Transverse colon (tissue), 4 donors: ENCODE results near the gene SPEM2. TPM values are rescaled to one million over a fixed set of nuclear protein-coding genes. Genes with fewer than 3 reads are reported as not detected.

ENCODE experiments used
- DNase-seq: peaks from one replicate; pipeline ENCODE4 v3.0.0-alpha.2; 2019
- H3K27ac ChIP-seq, 4 donors: fragments of 200-600 bp; sonication (generic); 2 replicates each; pipeline ENCODE4 v1.5.1; 2016 to 2018; ENCODE audit warnings: inconsistent platforms in 4 of 4
- H3K27me3 ChIP-seq: fragments of 200-600 bp; sonication (generic); 2 replicates; pipeline ENCODE4 v1.5.1; 2017; ENCODE audit warnings: inconsistent platforms
- H3K36me3 ChIP-seq, 4 donors: fragments of 200-600 bp; sonication (generic); 2 replicates each; pipeline ENCODE4 v1.5.1; 2017 to 2019; ENCODE audit warnings: inconsistent platforms in 4 of 4
- H3K4me1 ChIP-seq, 4 donors: fragments of 200-600 bp; sonication (generic); 2 replicates each; pipeline ENCODE4 v1.5.1; 2017 to 2020; ENCODE audit warnings: inconsistent platforms in 4 of 4
- H3K4me3 ChIP-seq, 4 donors: fragments of 200-600 bp; sonication (generic); 1 replicate in 1 of 4; 2 replicates in 3 of 4; pipeline versions ENCODE4 v1.5.1 to v1.6.1; 2017 to 2019; ENCODE audit warnings: inconsistent platforms in 4 of 4
- H3K9me3 ChIP-seq, 2 donors: fragments of 200-600 bp; sonication (generic); 2 replicates each; pipeline ENCODE4 v1.5.1; 2017 to 2019; ENCODE audit warnings: inconsistent platforms in 2 of 2
- EP300 ChIP-seq: sonication (generic); formaldehyde crosslinking; IDR thresholded peaks from one replicate; pipeline ENCODE4 v1.6.1; 2017; ENCODE audit warnings: antibody characterized with exemption, low read depth
- POLR2A ChIP-seq: fragments of 450-650 bp; IDR thresholded peaks from one replicate; pipeline ENCODE4 v1.6.1; 2016; ENCODE audit warnings: antibody characterized with exemption, mild to moderate bottlenecking, moderate library complexity
- POLR2AphosphoS5 ChIP-seq, 3 donors: sonication (generic); formaldehyde crosslinking; IDR thresholded peaks; one replicate each; pipeline ENCODE4 v1.6.1; 2016; ENCODE audit warnings: antibody characterized with exemption in 3 of 3
- WGBS, 2 donors: methylation state at CpG; one replicate each; pipeline ENCODE4 v1.1.5; 2018; ENCODE audit warnings: low coverage in 1 of 2; 5-methylcytosine and 5-hydroxymethylcytosine counted together
- in situ Hi-C, 4 donors: fragments of 200-750 bp; cut with MboI; loops; one replicate each; pipeline versions ENCODE4 v1.15.0 to v1.15.1; 2017; ENCODE audit warnings: low sequenced_read_pairs in 3 of 4, low pct_ligation_motif_present in 1 of 4, low pct_unique_long_range_greater_than_20kb in 1 of 4
- intact Hi-C: fragments of 100-400 bp; cut with DNase I; formaldehyde crosslinking; loops from one replicate; pipeline ENCODE4 v1.15.1; 2023; ENCODE audit warnings: low total_unique reads
- total RNA-seq, 4 donors: library from RNA; depleted of rRNA; stranded (reverse); fragments of >200 nt; gene quantifications; one replicate each; pipeline ENCODE4 v1.1.0, GENCODE V29; 2016
- TF ChIP-seq, protein P1 (sequence below), 5 experiments: fragments of 200-600 bp in 3 of 5; fragments of 450-650 bp in 2 of 5; sonication (generic) in 3 of 5; IDR thresholded peaks; 1 replicate in 2 of 5; 2 replicates in 3 of 5; pipeline ENCODE4 v1.5.1; 2016 to 2017; ENCODE audit warnings: antibody characterized with exemption in 5 of 5, inconsistent platforms in 3 of 5, mild to moderate bottlenecking in 2 of 5, moderate library complexity in 1 of 5

SPEM2 gene
- total RNA-seq, 4 donors from 2014 or later, result not detected

DNA sequence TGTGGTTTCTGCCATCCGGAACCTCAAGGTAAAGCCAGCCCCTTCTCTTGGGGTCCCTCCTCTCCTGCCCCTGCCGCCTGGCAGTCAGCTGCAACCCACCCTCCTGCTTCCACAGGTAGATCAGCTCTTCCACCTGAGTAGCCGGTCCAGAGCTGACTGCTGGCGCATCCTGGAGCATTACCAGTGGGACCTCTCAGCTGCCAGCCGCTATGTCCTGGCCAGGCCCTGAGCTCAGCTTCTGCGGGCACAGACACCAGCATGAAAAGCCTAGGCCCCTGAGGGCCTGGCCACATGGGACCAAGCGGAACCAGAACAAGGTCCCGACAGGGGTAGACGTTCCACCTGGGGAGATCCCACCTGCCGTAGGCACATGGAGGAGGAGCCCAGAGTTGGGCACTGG lies 36.6 kb upstream of the SPEM2 start:
- H3K9me3 ChIP-seq, result no peaks in the 10 kb centered on the region
- H3K27ac ChIP-seq, result no peak overlapping the region
- no peak for DNase-seq
- H3K4me3 ChIP-seq, result no peak overlapping the region
- H3K4me1 ChIP-seq, result peaks cover 9 to 14% (median 10%) of the 10 kb centered on the region in 4 donors
- intact Hi-C loops (no loop called here), in situ Hi-C loops (no loop called here)
- no peaks in the 10 kb centered on the region for H3K27me3 ChIP-seq
- 93% methylated on average over 6 of the region's 10 CpGs; no CpG with 5 or more reads in 1 of the 2 donors for WGBS, 2 donors
- TF ChIP-seq POLR2AphosphoS5 (IDR thresholded peaks at IDR 0.05) (no peak), EP300 (no peak), POLR2A (no peak)
- TF ChIP-seq, protein P1, sequence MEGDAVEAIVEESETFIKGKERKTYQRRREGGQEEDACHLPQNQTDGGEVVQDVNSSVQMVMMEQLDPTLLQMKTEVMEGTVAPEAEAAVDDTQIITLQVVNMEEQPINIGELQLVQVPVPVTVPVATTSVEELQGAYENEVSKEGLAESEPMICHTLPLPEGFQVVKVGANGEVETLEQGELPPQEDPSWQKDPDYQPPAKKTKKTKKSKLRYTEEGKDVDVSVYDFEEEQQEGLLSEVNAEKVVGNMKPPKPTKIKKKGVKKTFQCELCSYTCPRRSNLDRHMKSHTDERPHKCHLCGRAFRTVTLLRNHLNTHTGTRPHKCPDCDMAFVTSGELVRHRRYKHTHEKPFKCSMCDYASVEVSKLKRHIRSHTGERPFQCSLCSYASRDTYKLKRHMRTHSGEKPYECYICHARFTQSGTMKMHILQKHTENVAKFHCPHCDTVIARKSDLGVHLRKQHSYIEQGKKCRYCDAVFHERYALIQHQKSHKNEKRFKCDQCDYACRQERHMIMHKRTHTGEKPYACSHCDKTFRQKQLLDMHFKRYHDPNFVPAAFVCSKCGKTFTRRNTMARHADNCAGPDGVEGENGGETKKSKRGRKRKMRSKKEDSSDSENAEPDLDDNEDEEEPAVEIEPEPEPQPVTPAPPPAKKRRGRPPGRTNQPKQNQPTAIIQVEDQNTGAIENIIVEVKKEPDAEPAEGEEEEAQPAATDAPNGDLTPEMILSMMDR (IDR thresholded peaks at IDR 0.05), result no peak
- H3K36me3 ChIP-seq, result no peaks in the 10 kb centered on the region

DNA sequence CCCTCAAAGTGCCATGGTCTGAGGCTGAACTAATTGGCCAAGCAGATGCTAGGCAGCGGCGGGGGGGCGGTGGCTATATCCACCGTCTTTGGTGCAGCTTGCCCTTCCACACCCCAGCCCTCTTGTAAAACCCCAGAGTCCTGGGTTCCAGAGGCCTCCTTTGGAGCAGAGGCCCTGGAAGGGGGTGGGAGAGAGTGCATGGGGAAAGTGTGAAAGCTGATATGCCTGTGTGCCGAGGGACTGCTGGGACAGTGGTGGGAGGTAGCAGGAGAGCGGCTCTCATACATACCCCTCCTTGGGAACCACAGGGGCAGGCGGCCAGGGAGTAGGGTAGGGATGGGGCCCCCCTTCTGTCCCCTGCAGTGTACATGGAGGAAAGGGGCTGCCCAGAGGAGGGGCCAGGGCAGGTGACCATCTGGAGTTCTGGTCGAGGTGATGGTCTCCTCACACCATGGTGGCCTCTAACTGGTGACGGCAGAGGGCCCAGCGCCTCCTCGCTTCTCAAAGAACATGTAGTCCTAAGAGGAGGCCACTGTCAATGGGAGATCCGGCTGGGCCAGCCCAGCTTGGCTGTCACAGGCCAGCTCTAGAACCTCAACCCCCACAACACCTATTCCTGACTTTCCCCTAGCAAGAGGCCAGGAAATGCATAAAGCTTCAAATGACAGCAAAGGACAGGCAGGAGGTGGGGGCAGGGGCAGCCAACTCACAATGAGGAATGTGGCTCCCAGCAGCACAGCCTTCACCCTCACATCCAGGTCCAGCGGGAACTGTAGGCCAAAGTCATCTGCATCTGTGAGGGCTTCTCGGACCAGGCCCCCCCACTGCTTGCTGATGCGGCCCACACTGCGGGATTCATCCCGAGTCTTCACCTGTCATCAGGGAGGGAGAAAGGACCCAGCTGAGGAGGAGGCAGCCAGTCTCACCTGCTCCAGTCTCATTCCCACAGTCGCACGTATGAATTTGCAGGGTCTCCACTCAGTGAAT lies 35.2 kb upstream of the SPEM2 start:
- DNase-seq, result no peak
- TF ChIP-seq POLR2AphosphoS5 (IDR thresholded peaks at IDR 0.05) (no peak), EP300 (no peak), POLR2A (no peak)
- TF ChIP-seq, protein P1 (IDR thresholded peaks at IDR 0.05), result no peak
- H3K27ac ChIP-seq, result no peak overlapping the region
- no peaks in the 10 kb centered on the region for H3K27me3 ChIP-seq
- no peaks in the 10 kb centered on the region for H3K36me3 ChIP-seq
- 92% methylated on average over 19 of the region's 19 CpGs; no CpG with 5 or more reads in 1 of the 2 donors for WGBS, 2 donors
- peaks cover 10 to 20% (median 14%) of the 10 kb centered on the region in 4 donors for H3K4me1 ChIP-seq
- no peaks in the 10 kb centered on the region for H3K9me3 ChIP-seq
- in situ Hi-C loops, result no loop called here
- intact Hi-C loops, result no loop called here
- H3K4me3 ChIP-seq, result no peak overlapping the region

DNA sequence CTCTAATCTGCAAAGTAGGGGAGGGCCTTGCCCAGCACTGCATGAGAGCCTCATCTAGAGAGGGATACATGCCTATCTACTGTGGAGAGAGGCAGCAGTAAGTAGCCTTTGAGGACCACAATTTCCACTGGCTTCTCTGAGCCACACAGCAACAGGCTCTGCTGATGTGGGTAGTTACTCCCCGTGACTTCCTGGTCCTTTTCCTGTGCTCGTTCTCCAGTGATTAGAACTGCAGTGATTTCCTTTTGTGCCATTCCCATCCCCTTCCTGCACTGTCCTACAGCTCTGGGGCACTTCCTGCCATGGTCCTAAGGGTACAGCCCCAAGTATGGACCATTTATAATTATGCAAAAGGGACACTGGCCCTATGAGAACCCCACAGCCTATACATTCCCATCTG lies 34.1 kb upstream of the SPEM2 start:
- no peak for DNase-seq
- Histone ChIP-seq H3K36me3 (no peaks in the 10 kb centered on the region), H3K4me1 (peaks cover 11 to 22% (median 17%) of the 10 kb centered on the region in 4 donors), H3K27ac (no peak overlapping the region), H3K9me3 (no peaks in the 10 kb centered on the region), H3K27me3 (no peaks in the 10 kb centered on the region), H3K4me3 (no peak overlapping the region)
- 70 to 73% methylated on average over 2 of the region's 2 CpGs for WGBS, 2 donors
- TF ChIP-seq, protein P1 (IDR thresholded peaks at IDR 0.05), result no peak
- TF ChIP-seq EP300 (no peak), POLR2AphosphoS5 (IDR thresholded peaks at IDR 0.05) (no peak), POLR2A (no peak)
- intact Hi-C loops (no loop called here), in situ Hi-C loops (no loop called here)

DNA sequence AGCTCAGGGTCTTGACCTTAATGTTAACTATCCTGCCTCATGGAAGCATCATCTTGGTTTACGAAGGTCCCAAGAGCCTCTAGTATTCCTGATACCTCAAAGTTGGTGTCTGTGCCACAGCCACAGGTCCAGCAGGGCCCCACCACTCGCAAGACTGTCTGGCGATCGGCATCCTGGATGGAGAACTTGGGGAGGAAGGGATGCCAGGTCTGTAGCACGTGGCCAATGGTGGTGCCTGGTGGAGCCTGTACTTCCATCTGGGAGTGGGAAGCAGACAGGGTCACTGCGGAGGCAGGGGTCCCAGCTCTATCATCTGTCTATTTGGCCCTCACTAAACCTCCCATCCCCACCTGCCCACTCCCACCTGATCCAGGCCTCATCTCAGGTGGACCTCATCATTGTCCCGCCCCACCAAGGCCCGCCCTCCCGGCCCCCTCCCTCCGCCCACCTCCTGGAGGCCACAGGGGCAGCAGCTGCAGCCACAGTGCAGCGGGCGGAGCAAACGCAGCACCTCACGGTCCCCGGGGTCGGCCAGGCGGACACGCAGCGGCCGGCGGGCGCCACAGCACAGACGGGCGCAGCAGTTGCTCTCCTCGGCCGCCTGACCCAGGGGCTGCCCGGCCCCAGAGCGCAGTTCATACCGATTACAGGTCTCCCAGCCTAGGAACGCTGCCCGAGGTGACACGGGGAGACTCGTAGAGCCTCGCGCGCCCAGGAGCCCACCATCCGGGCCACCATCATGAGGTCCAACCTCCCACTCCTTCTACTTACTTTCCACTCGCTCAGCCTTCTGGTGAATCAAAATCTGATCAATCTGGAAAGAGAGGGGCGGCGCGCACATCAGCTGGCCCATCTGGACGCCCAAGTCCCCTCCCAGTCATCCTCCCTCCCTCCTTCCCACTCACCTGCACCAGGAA lies 32.5 kb upstream of the SPEM2 start:
- Histone ChIP-seq H3K4me1 (peaks cover 11 to 22% (median 17%) of the 10 kb centered on the region in 4 donors), H3K27ac (peak overlapping the region in 3 of 4 donors; percentile 93 to 98 (median 95)), H3K9me3 (no peaks in the 10 kb centered on the region), H3K36me3 (no peaks in the 10 kb centered on the region), H3K4me3 (peak overlapping the region in 2 of 4 donors; percentile 86 to 91), H3K27me3 (no peaks in the 10 kb centered on the region)
- in situ Hi-C loops, result no loop called here
- intact Hi-C loops, result no loop called here
- WGBS, 2 donors, result 83 to 88% methylated on average over 1 to 32 of the region's 42 CpGs
- DNase-seq, result no peak
- TF ChIP-seq POLR2A (no peak), POLR2AphosphoS5 (IDR thresholded peaks at IDR 0.05) (no peak), EP300 (no peak)
- TF ChIP-seq, protein P1 (IDR thresholded peaks at IDR 0.05), result no peak
